ENCODE data around the gene TOB1.

DNA sequence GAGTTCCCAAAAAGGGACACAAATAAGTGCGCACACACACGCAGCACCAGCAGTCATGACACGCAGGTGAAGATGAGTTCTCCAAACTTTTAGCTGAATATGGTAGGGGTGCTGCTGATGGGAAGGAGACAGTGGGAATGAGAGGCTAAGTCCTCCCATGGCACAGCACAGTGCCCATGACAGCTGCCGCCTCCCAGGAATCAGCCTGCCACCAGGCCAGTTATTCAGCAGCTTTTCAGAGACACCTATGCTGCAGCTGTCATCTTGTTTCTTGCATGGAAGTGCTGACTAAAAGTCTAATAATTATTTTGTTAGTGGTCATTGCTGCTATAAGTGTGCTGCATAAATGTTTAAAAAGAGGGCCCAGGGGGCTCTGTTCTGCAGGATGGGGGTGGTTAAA, 18.6 kb downstream of the TOB1 start:
- TF ChIP-seq, protein P1, sequence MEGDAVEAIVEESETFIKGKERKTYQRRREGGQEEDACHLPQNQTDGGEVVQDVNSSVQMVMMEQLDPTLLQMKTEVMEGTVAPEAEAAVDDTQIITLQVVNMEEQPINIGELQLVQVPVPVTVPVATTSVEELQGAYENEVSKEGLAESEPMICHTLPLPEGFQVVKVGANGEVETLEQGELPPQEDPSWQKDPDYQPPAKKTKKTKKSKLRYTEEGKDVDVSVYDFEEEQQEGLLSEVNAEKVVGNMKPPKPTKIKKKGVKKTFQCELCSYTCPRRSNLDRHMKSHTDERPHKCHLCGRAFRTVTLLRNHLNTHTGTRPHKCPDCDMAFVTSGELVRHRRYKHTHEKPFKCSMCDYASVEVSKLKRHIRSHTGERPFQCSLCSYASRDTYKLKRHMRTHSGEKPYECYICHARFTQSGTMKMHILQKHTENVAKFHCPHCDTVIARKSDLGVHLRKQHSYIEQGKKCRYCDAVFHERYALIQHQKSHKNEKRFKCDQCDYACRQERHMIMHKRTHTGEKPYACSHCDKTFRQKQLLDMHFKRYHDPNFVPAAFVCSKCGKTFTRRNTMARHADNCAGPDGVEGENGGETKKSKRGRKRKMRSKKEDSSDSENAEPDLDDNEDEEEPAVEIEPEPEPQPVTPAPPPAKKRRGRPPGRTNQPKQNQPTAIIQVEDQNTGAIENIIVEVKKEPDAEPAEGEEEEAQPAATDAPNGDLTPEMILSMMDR (IDR thresholded peaks at IDR 0.05) = no peak
- no peak for TF ChIP-seq POLR2A (IDR thresholded peaks at IDR 0.05)
- TF ChIP-seq POLR2AphosphoS5 (IDR thresholded peaks at IDR 0.05) = no peak
